PFSK-1 (cell line): ENCODE data around the gene PPM1B.

Source experiments
- POLR2AphosphoS5 ChIP-seq: IDR thresholded peaks from 2 replicates; pipeline ENCODE4 v1.6.1; 2012; ENCODE audit warnings: low read depth, mild to moderate bottlenecking, control low read depth, low read length, moderate library complexity
- SIN3A ChIP-seq: IDR thresholded peaks from 2 replicates; pipeline ENCODE4 v1.6.1; 2012; ENCODE audit warnings: mild to moderate bottlenecking, low read length, moderate library complexity, borderline replicate concordance; ENCODE audit not compliant: insufficient read depth
- TAF1 ChIP-seq: IDR thresholded peaks from 2 replicates; pipeline ENCODE4 v1.6.1; 2012; ENCODE audit warnings: low read length, control low read depth, borderline replicate concordance; ENCODE audit not compliant: insufficient read depth
- TF ChIP-seq, protein P1 (sequence below), 2 experiments: IDR thresholded peaks; 2 replicates each; pipeline versions ENCODE4 v1.6.1 to v1.8.0; 2011 to 2012; ENCODE audit warnings: low read depth in 2 of 2, low read length in 2 of 2, control low read depth in 1 of 2, inconsistent platforms in 1 of 2, mild to moderate bottlenecking in 1 of 2, moderate library complexity in 1 of 2; ENCODE audit not compliant: insufficient read depth in 1 of 2

GRCh38 chr2:44242904-44243303 is 74.2 kb downstream of the PPM1B start:
- TF ChIP-seq POLR2AphosphoS5 (no peak), TAF1 (no peak), SIN3A (no peak)
- TF ChIP-seq, protein P1, sequence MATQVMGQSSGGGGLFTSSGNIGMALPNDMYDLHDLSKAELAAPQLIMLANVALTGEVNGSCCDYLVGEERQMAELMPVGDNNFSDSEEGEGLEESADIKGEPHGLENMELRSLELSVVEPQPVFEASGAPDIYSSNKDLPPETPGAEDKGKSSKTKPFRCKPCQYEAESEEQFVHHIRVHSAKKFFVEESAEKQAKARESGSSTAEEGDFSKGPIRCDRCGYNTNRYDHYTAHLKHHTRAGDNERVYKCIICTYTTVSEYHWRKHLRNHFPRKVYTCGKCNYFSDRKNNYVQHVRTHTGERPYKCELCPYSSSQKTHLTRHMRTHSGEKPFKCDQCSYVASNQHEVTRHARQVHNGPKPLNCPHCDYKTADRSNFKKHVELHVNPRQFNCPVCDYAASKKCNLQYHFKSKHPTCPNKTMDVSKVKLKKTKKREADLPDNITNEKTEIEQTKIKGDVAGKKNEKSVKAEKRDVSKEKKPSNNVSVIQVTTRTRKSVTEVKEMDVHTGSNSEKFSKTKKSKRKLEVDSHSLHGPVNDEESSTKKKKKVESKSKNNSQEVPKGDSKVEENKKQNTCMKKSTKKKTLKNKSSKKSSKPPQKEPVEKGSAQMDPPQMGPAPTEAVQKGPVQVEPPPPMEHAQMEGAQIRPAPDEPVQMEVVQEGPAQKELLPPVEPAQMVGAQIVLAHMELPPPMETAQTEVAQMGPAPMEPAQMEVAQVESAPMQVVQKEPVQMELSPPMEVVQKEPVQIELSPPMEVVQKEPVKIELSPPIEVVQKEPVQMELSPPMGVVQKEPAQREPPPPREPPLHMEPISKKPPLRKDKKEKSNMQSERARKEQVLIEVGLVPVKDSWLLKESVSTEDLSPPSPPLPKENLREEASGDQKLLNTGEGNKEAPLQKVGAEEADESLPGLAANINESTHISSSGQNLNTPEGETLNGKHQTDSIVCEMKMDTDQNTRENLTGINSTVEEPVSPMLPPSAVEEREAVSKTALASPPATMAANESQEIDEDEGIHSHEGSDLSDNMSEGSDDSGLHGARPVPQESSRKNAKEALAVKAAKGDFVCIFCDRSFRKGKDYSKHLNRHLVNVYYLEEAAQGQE (IDR thresholded peaks at IDR 0.05; ENCODE audit: insufficient read depth in 1 of 2, low read depth in 2 of 2, low read length in 2 of 2), result no peak
